ENCODE data around the gene MROH8.
"Not testable (repeated sequence)": the region's sequence is repeated elsewhere in the genome, so short reads cannot be mapped to it uniquely, and the experiment has no call there.

Gene MROH8

GRCh38 chr20:37154684-37155298 is 24.6 kb downstream of the MROH8 start:
- no peak for DNase-seq (ENCODE audit: low read depth)

- no peak for DNase-seq (ENCODE audit: low read depth)
Observed at GRCh38 chr20:37152284-37152683, 27.1 kb downstream of the MROH8 start.

- no peak for DNase-seq (ENCODE audit: low read depth)
Observed at GRCh38 chr20:37151529-37151928, 27.8 kb downstream of the MROH8 start.

GRCh38 chr20:37150864-37151263 is 28.5 kb downstream of the MROH8 start:
- not testable (repeated sequence) for DNase-seq (ENCODE audit: low read depth)

- DNase-seq (ENCODE audit: low read depth): no peak
Observed at GRCh38 chr20:37147250-37147649, 32.1 kb downstream of the MROH8 start.

DNA sequence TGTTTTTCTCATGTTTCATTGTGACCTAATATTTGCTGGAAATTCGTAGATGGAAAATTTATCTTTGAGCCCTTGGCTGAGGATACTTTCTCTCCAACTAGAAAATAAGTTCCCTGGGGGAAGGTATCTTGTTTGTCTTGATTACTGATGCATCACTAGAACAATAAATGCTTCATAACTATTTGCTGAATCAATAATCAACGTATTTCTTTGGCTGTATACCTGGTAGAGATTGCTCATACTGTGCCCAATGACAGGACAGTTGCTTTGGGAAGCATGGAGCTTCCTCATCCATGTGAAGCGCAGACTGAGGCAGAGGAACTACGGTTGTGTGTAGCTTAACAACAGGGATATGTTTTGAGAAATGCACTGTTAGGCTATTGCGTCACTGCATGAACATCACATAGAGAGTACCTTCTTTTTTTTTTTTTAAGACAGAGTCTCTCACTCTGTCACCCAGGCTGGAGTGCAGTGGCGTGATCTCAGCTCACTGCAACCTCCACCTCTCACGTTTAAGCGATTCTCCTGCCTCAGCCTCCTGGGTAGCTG is 34.4 kb downstream of the MROH8 start:
- DNase-seq (ENCODE audit: low read depth): no peak

DNA sequence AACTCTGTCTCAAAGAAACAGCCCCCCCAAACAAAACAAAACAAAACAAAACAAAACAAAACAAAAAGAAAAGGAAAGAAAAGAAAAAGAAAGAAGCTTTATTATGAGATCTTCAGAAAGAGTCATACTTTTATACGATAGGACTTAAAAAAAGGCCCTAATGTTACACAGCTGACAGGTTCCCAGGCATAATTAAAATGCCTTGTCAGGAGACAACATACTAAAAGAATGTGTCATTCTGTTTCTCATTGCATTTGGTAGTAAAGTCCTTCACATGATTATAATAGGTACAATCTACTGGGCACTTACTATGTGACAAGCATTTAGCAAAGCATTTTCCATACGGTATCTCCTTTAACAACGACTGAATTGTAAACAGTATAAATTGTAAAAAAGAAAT is 36.6 kb downstream of the MROH8 start:
- no peak for DNase-seq (ENCODE audit: low read depth)

- no peak for DNase-seq (ENCODE audit: low read depth)
Observed at GRCh38 chr20:37137547-37137946, 41.8 kb downstream of the MROH8 start.

- no peak for DNase-seq (ENCODE audit: low read depth)
Observed at GRCh38 chr20:37133952-37134351, 45.4 kb downstream of the MROH8 start.

GRCh38 chr20:37131486-37131885 is 47.9 kb downstream of the MROH8 start:
- DNase-seq (ENCODE audit: low read depth): no peak

DNA sequence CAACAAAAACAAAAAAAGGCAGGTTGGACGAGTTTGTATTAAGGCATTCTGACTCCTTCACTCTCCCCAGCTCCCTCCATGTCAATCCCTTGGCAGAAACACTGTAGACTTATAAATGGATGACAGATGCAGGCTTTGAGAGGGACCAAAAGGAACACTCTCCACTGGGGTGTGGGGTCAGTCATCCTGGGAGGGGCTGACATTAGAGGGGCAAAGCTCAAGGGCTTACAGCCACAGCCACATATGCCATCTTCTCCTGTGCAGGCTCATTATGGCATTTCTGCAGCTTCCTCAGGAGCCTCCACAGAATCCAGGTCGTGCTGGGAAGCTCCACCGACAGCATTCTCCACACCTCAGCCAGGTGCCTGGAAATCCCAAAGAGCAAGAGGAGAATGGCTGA is 50.5 kb downstream of the MROH8 start:
- DNase-seq (ENCODE audit: low read depth): no peak

DNA sequence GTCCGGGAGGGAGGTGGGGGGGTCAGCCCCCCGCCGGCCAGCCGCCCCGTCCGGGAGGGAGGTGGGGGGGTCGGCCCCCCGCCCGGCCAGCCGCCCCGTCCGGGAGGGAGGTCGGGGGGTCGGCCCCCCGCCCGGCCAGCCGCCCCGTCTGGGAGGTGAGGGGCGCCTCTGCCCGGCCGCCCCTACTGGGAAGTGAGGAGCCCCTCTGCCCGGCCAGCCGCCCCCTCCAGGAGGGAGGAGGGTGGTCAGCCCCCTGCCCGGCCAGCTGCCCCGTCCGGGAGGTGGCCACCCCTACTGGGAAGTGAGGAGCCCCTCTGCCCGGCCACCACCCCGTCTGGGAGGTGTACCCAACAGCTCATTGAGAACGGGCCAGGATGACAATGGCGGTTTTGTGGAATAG is 53.1 kb downstream of the MROH8 start:
- DNase-seq (ENCODE audit: low read depth): not testable (repeated sequence)

DNA sequence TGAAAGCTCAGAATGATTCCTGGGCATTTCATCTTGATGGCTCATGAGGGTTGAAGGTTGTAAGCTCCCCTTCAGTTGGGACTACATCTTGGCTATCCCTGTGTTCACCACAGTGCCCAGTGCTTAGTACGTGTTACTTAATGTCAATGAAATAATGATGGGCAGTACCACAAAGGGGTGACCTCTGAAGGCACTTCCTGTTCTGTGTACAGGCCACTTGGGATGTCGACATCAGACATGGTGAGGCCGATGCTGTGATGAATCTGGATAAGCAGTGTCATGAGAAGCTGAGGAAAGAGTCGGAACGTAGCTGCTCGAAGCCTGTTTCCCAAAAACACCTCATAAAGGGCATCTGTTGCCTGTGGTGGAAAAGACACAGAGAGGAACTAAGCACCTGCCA is 55.9 kb downstream of the MROH8 start:
- no peak for DNase-seq (ENCODE audit: low read depth)

- no peak for DNase-seq (ENCODE audit: low read depth)
Observed at GRCh38 chr20:37120497-37120896, 58.9 kb downstream of the MROH8 start.

DNA sequence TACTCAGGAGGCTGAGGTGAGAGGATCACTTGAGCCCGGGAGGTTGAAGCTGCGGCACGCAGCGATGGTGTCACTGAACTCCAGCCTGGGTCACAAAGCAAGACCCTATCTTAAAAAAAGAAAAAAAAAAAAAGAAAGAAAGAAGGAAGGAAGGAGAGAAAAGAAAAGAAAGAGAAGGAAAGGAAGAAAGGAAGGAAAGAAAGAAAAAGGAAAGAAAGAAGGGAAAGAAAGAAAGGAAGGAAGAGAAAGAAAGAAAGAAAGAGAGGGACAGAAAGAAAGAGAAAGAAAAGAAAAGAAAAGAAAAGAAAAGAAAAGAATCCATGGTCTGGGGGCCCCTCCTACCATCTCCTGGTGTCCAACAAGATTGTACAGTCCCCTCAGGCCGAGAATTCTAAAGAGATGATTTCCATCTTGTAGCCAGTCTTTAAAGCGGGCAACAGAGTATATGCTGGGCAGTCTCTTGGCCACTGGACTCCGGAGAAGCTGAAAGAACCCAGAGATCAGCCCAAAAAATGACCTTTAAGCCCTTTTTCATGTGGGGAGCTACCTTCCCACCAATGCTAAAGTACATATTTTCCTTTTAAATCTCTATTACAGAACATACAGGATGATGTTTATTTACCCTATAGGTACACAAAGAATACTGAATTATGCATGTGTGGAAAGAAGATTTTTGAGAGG is 59.9 kb downstream of the MROH8 start:
- no peak for DNase-seq (ENCODE audit: low read depth)

GRCh38 chr20:37114012-37114411 is 65.3 kb downstream of the MROH8 start:
- no peak for DNase-seq (ENCODE audit: low read depth)

DNA sequence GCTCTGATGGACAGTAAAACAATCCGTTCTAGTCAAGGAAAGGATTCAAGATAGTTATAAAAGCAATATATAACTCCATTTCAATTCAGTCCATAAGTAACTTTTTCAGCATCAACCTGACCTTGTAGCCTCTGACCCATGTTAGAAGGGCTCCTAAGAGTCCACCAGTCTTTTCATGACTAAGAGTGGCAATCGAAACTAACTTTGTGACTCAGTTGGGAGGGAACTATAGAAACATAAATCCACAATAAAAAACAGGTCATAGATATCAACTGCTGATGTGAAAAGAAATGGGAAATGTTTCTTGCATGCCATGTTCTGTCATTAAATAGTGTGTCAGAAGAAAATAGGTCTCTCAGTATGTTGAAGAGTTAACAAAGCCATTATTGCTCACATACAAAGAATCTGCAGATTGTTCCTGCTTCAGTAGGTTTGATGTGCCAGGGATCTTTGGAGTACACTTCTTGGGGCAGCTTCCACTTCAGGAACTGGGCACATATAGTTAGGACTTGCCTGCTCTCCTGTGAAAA is 67.4 kb downstream of the MROH8 start:
- DNase-seq (ENCODE audit: low read depth): no peak

DNA sequence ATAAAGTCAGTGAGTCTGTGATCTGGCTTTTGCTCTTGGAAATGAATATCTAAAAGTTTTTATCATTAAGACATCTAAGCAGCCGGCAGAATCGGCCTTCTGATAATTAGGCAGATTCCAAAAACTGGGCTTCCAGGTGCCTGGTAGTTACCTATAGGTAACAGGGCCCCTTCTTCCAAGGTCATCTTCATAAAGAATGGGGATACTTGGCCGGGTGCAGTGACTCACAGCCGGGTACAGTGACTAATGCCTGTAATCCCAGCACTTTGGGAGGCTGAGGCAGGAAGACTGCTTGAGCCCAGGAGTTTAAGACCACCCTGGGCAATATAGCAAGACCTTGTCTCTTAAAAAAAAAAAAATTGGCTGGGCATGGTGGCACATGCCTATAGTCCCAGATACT is 70.7 kb downstream of the MROH8 start:
- no peak for DNase-seq (ENCODE audit: low read depth)

DNA sequence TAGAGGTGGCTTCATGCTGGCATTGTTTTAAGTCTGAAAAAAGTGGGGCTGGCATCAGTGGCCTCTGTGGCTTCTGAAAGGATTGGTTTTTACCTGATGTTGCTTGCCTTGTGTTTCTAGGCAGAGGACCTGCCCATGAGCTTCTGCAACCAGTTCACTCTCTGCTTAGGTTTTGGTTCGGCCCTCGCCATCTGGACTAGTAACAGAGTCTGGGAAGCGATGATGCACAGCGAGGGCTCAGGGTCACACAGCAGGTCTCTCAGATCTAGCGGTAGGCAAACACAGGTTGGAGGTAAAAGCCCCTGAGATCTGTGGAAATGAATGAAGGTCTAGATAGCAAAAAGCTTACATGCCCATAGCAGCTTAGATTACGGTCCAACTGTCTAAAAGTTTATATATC is 76.8 kb downstream of the MROH8 start:
- no peak for DNase-seq (ENCODE audit: low read depth)

DNA sequence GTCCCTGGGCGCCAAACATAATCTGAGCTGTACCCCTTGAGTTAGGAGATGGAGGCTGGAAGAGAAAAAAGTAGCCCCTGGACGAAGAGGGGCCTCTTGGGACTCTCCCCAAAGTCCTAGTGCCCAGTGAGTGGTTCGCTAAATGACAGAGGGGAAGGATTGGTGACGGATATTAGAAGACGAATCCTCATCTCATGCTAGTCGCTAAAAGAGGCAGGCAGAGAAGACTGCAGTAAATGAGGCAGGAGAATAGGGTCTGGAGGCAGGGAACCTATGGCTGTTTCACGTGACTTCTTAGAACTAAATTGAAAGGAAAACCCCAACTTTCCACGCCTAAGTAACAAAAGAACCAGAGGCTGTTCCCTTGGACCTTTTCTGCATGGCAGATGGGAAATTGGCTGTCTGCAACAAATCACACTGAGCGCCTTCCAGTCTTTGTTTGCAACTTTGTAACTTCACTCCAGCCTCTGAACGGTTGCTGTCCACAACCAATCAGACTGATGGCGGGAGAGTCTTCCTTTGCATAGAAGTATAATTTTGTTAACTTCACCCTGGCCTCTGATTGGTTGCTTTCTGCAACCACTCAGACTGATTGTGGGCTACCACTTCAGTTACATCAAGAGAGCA is 82.8 kb downstream of the MROH8 start:
- DNase-seq (ENCODE audit: low read depth): no peak

GRCh38 chr20:37095599-37096414 is 83.5 kb downstream of the MROH8 start, which contains the start of gene RBL1:
Gene RBL1, minus strand, starts transcription at chr20:37095997. Its CDS starts 69 bp downstream, at chr20:37095928.
- peak; percentile 76 for DNase-seq (ENCODE audit: low read depth)

DNA sequence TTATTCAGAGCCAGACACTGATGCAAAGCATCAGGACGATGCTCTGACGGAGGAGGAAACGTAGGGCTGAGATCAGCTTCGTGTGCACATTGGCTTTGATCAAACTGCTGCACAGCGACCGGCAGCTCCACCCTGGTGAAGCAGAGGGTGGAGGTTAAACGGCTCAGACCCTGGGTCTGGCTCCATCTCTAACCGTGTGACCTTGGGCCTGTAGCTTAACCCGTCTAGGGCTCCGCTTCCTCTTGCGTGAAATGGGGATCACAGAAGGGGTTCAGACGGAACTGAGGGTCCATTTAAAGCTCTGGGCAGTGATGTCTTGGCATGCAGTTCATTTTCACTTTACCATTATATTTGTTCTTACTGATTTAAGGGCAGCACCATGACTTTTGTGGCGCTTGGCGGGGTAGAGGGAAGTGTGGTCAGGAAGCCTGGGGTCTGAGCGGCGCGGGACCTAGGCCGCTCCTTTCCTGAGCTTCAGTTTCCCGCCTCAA is 84.2 kb downstream of the MROH8 start:
- DNase-seq (ENCODE audit: low read depth): peak; percentile 6
